Omental fat pad (tissue), 4 donors: Measurements from ENCODE around the gene CLTB. TPM values are rescaled to one million over a fixed set of nuclear protein-coding genes. Genes with fewer than 3 reads are reported as not detected.
"Not testable (repeated sequence)": the region's sequence is repeated elsewhere in the genome, so short reads cannot be mapped to it uniquely, and the experiment has no call there.

Experiments used
- ATAC-seq: fragments of 150-250 bp; one replicate; pipeline ENCODE4 v1.9.1; 2016; ENCODE audit warnings: mild to moderate bottlenecking, moderate library complexity; ENCODE audit not compliant: low FRiP score
- DNase-seq: peaks from one replicate; pipeline ENCODE4 v3.0.0-alpha.2; 2019; ENCODE audit warnings: low spot score
- CTCF ChIP-seq, 3 donors: fragments of 450-650 bp; IDR thresholded peaks; one replicate each; pipeline ENCODE4 v1.5.1; 2016 to 2017; ENCODE audit warnings: antibody characterized with exemption in 3 of 3, mild to moderate bottlenecking in 3 of 3, moderate library complexity in 2 of 3
- total RNA-seq, 4 donors: library from RNA; depleted of rRNA; stranded (reverse); fragments of >200 nt; gene quantifications; one replicate each; pipeline ENCODE4 v1.1.0, GENCODE V29; 2016

CLTB gene
- total RNA-seq, 4 donors from 2014 or later = 119 to 171 (median 128) TPM

GRCh38 chr5:176447978-176448608 lies 31.8 kb upstream of the CLTB start, which contains the start of gene FAF2:
TSS of gene FAF2 (plus strand) at chr5:176448385. CDS start at chr5:176448408, 23 bp downstream.
- peak in 2 of 3 donors; percentile 71 to 99 for TF ChIP-seq CTCF (IDR thresholded peaks at IDR 0.05)
- ATAC-seq = peak; percentile 98
- peak; percentile 96 for DNase-seq

- TF ChIP-seq CTCF (IDR thresholded peaks at IDR 0.05) = no peak
- ATAC-seq (no peak), DNase-seq (no peak)
Measured at GRCh38 chr5:176447591-176447977, 31.2 kb upstream of the CLTB start.

GRCh38 chr5:176446884-176447590 lies 30.7 kb upstream of the CLTB start:
- TF ChIP-seq CTCF (IDR thresholded peaks at IDR 0.05) = no peak
- DNase-seq (no peak), ATAC-seq (no peak)

- ATAC-seq (no peak), DNase-seq (no peak)
- no peak for TF ChIP-seq CTCF (IDR thresholded peaks at IDR 0.05)
Measured at GRCh38 chr5:176446028-176446665, 29.8 kb upstream of the CLTB start.

- no peak for TF ChIP-seq CTCF (IDR thresholded peaks at IDR 0.05)
- ATAC-seq = no peak
- DNase-seq = no peak
Measured at GRCh38 chr5:176444742-176445141, 28.4 kb upstream of the CLTB start.

- ATAC-seq, DNase-seq: not testable (repeated sequence)
Measured at GRCh38 chr5:176442911-176443310, 26.6 kb upstream of the CLTB start.

- DNase-seq (no peak), ATAC-seq (no peak)
- no peak for TF ChIP-seq CTCF (IDR thresholded peaks at IDR 0.05)
Measured at GRCh38 chr5:176441921-176442323, 25.6 kb upstream of the CLTB start.
